Iris pigment epithelial cell (primary cell): Measurements from ENCODE around the gene RNASEH1.
"Not testable (repeated sequence)": the region's sequence is repeated elsewhere in the genome, so short reads cannot be mapped to it uniquely, and the experiment has no call there.

Source experiments
- DNase-seq: peaks from one replicate; pipeline ENCODE4 v3.0.0-alpha.2; 2011; ENCODE audit warnings: low read depth

Gene RNASEH1

GRCh38 chr2:3518496-3519254, 39.5 kb downstream of the RNASEH1 start:
- DNase-seq = peak; percentile 94

GRCh38 chr2:3517948-3518495, 40.1 kb downstream of the RNASEH1 start:
- DNase-seq = no peak

GRCh38 chr2:3516831-3517230, 41.3 kb downstream of the RNASEH1 start:
- DNase-seq = no peak

GRCh38 chr2:3515438-3515837, 42.7 kb downstream of the RNASEH1 start:
- DNase-seq = not testable (repeated sequence)

- no peak for DNase-seq
Observed at GRCh38 chr2:3513026-3513810, 44.9 kb downstream of the RNASEH1 start.

- DNase-seq = no peak
Observed at GRCh38 chr2:3512086-3512485, 46.0 kb downstream of the RNASEH1 start.

- peak; percentile 50 for DNase-seq
Observed at GRCh38 chr2:3505771-3506170, 52.4 kb downstream of the RNASEH1 start.

GRCh38 chr2:3504741-3505140, 53.4 kb downstream of the RNASEH1 start:
- DNase-seq = no peak

GRCh38 chr2:3503483-3503882, 54.6 kb downstream of the RNASEH1 start:
- DNase-seq = no peak

GRCh38 chr2:3503046-3503445, 55.1 kb downstream of the RNASEH1 start:
- no peak for DNase-seq

GRCh38 chr2:3500326-3500899, 57.7 kb downstream of the RNASEH1 start:
- DNase-seq = no peak

- DNase-seq = no peak
Observed at GRCh38 chr2:3498783-3499394, 59.2 kb downstream of the RNASEH1 start.

GRCh38 chr2:3496708-3497080, 61.4 kb downstream of the RNASEH1 start:
- DNase-seq = not testable (repeated sequence)
